SK-N-MC (cell line): ENCODE measurements around the gene MYOM3.

Experiments used
- EZH2 ChIP-seq: fragments of 200-600 bp; sonication (generic); IDR thresholded peaks from one replicate; pipeline ENCODE4 v1.6.1; 2017; ENCODE audit warnings: antibody characterized with exemption
- FOXP2 ChIP-seq: optimal IDR thresholded peaks from 2 replicates; pipeline ENCODE3; 2011; ENCODE audit warnings: mild to moderate bottlenecking, moderate library complexity; ENCODE audit not compliant: insufficient read depth; ENCODE audit errors: extremely low read length, control extremely low read depth
- POLR2AphosphoS5 ChIP-seq: IDR thresholded peaks from 2 replicates; pipeline ENCODE4 v1.6.1; 2012; ENCODE audit warnings: mild to moderate bottlenecking, low read depth, low read length, borderline replicate concordance

GRCh38 chr1:24133819-24134218, 21.9 kb upstream of the MYOM3 start:
- no peak for TF ChIP-seq POLR2AphosphoS5
- TF ChIP-seq EZH2, result no peak
- TF ChIP-seq FOXP2, result no peak
